COR-L47 (cell line): Measurements from ENCODE around the gene ATP13A2.
"Not testable (repeated sequence)": the region's sequence is repeated elsewhere in the genome, so short reads cannot be mapped to it uniquely, and the experiment has no call there.

ENCODE experiments used
- DNase-seq: peaks from one replicate; lab custom pipeline; 2025; lab: John Stamatoyannopoulos, UW

The ATP13A2 gene

DNA sequence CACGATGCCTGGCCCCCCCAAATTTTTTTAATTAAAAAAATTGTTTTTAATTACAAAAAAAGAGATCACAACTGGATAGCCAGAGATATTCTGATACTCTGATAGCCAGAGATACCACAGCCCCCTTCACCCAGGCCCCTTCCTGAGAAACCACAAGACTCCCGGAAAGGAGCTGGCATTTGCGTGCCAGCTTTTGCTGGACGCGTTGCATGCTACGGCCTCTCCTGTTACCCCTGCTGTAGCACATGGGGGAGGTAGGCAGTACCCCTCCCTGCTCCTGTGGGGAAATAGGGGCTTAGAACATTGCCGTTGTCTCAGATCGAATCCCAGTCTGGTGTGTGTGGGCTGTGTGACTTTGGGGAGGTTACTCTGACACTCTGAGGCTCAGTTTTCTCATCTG lies 54.0 kb downstream of the ATP13A2 start:
- DNase-seq: no peak

DNA sequence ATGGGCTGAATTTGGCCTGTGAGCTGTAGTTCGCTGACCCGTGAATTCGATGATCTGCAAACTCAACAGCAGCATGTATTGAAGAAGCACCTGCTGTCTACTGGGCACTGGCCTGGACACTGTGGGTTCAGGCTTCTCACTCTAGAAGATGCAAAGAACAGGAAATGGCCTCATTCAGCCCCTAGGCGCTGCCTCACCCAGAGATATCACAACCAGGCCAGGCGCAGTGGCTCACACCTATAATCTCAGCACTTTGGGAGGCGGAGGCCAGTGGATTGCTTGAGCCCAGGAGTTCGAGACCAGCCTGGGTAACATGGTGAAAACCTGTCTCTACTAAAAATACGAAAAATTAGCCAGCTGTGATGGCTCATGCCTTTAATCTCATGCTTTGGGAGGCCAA lies 55.0 kb downstream of the ATP13A2 start:
- no peak for DNase-seq

- DNase-seq: no peak
Measured at GRCh38 chr1:16955186-16955585, 56.5 kb downstream of the ATP13A2 start.

- DNase-seq: no peak
Measured at GRCh38 chr1:16954579-16954978, 57.1 kb downstream of the ATP13A2 start.

DNA sequence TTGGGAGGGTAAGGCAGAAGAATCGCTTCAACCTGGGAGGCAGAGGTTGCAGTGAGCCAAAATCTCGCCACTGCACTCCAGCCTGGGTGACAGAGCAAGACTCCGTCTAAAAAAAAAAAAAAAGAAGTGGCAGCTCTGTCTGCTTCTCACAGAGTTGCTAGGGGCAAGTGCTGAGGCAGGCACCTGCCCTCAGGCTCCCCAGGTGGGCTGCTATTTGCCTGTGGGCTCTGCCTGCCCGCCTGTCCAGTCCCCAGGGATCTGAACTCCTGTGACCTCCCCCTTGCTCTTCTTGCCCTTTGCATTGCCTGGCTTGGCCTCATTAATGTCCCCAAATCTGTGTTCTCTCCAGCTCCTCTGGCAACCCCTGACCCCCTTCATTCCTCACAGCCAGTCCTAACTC lies 59.4 kb downstream of the ATP13A2 start:
- not testable (repeated sequence) for DNase-seq

- not testable (repeated sequence) for DNase-seq
Measured at GRCh38 chr1:16949026-16949425, 62.7 kb downstream of the ATP13A2 start.

- peak; percentile 57 for DNase-seq
Measured at GRCh38 chr1:16948282-16948891, 63.3 kb downstream of the ATP13A2 start.

DNA sequence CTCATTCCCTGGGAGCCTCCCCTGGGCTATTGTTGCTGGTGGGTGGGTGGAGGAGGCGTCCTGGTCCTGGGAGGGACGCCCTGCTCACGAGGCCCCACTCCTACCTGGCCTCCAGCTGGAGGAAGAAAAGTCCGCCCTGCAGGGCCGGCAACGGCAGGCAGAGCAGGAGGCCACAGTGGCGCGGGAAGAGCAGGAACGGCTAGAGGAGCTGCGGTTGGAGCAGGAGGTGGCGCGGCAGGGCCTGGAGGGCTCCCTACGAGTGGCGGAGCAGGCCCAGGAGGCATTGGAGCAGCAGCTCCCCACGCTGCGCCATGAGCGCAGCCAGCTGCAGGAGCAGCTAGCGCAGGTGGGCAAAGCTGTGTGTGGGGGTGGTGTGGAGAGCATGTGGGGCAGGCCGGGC lies 65.1 kb downstream of the ATP13A2 start:
- DNase-seq: no peak

DNA sequence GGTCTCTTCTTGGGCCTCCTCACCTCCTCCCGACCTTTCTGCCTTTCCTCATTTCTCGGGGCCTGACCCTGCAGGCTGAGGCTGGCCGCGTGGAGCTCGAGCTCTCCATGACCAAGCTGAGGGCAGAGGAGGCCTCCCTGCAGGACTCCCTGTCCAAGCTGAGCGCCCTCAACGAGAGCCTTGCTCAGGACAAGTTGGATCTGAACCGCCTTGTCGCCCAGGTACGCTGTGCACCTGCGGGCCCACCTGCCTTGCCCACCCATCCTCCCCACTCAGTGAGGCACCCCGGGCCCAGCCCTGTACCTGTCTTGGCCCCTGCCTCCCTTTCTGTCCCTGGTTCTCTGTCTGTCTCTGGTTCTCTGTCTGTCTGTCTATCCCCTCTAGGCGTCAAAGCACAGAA lies 65.5 kb downstream of the ATP13A2 start:
- DNase-seq: not testable (repeated sequence)

DNA sequence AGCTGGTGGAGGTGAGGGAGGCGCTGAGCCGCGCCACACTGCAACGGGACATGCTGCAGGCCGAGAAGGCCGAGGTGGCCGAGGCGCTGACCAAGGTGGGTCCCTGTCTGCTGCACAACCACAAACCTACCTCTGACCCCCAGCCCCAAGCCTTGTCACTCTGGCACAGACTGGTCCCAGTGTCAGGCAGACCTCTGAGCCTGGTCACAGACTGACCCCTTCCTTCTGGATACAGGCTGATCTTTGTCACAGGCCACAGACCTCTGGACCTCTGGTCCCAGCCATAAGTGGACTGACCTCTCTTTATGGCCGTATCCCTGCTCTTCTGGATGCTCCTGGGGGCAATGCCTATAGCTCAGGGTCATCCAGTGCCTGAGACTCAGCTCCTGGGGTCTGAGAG lies 66.2 kb downstream of the ATP13A2 start:
- DNase-seq: not testable (repeated sequence)

GRCh38 chr1:16944038-16944437 lies 67.7 kb downstream of the ATP13A2 start:
- no peak for DNase-seq

DNA sequence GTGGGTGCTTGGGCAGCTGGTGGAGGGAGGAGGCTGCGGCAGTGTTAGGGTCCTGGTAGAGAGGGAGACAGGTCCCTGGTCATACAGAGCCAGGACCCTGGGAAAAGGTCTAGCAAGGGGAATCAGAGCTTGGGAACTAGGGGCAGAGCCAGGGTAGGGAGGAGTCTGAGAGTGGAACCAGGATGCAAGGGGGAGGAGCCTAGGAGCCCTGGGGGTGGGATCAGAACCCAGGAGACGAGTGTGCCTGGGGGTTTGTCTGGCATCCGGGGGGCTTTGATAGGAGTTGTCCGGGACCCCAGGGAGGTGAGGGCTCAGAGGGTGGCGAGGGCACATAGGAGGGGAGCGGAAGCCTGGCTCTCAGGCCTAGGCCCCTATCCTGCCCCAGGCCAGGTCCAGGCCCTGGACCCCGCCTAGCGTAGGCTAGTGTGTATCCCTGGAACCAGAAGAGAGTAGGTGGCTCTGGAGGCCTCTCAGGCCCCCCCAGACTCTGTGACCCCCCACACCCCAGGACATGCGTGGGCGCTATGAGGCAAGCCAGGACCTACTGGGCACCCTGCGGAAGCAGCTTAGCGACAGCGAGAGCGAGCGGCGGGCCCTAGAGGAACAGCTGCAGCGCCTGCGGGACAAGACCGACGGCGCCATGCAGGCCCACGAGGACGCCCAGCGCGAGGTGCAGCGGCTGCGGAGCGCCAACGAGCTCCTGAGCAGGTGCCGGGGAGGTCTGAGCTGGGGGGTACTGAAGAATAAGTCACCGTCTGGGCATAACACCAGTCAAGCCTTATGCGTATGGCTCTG lies 72.1 kb downstream of the ATP13A2 start:
- not testable (repeated sequence) for DNase-seq

GRCh38 chr1:16938351-16939321 lies 73.1 kb downstream of the ATP13A2 start:
- DNase-seq: no peak

- DNase-seq: not testable (repeated sequence)
Measured at GRCh38 chr1:16936580-16936979, 75.1 kb downstream of the ATP13A2 start.
